ENCODE results near the gene KDM4E.

DNA sequence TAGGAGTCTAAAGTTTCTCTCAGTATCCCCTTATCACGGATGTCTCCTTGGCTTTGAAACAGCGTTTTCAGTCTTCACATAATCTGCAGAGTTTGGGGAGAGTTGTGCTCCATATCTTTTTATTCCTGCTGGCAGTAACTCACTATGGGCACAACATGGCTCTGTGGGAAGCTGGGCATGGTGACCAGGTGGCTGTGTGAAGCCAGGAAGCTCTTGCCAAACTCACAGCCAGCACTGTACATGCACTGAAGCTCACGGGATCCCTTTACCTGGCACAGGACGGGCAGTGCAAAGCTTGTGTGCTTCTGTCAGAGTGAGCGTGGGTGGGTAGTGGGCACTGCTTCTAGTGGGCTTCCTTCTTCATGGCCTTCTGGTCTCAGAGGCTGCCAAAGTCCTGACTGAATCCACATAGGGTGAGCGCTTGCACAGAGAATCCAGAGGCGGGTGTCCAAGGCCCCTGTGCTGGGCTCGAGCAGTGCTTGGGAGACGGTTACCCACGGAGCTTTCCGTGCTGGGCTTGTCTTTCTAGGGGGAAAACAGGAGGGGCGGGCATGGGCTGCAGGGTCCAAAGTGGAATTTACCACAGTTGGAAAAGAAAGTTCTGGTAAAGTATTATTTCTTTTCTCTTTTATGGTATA, 10.8 kb upstream of the KDM4E start:
- TF ChIP-seq, protein P1, sequence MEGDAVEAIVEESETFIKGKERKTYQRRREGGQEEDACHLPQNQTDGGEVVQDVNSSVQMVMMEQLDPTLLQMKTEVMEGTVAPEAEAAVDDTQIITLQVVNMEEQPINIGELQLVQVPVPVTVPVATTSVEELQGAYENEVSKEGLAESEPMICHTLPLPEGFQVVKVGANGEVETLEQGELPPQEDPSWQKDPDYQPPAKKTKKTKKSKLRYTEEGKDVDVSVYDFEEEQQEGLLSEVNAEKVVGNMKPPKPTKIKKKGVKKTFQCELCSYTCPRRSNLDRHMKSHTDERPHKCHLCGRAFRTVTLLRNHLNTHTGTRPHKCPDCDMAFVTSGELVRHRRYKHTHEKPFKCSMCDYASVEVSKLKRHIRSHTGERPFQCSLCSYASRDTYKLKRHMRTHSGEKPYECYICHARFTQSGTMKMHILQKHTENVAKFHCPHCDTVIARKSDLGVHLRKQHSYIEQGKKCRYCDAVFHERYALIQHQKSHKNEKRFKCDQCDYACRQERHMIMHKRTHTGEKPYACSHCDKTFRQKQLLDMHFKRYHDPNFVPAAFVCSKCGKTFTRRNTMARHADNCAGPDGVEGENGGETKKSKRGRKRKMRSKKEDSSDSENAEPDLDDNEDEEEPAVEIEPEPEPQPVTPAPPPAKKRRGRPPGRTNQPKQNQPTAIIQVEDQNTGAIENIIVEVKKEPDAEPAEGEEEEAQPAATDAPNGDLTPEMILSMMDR (conservative IDR thresholded peaks at IDR 0.05; ENCODE audit: low read depth, low read length) = no peak
- no peak for TF ChIP-seq EZH2 (IDR thresholded peaks at IDR 0.05; ENCODE audit: low read length, unreplicated experiment)
